HAP-1 (cell line): Measurements from ENCODE around the gene ZNF385B.
"Not testable (repeated sequence)": the region's sequence is repeated elsewhere in the genome, so short reads cannot be mapped to it uniquely, and the experiment has no call there.

Experiments
- DNase-seq, 2 experiments: peaks; one replicate each; pipeline ENCODE4 v3.0.0-alpha.2; 2016 to 2020; ENCODE audit warnings: low spot score in 2 of 2
- H3K27me3 ChIP-seq: fragments of 250-450 bp; sonication (Bioruptor Pico); 2 replicates; pipeline ENCODE4 v1.5.1; 2020; ENCODE audit warnings: low read depth, mild to moderate bottlenecking, moderate library complexity
- H3K36me3 ChIP-seq: fragments of 250-450 bp; sonication (Bioruptor Pico); replicated peaks from 2 replicates; pipeline ENCODE4 v1.5.1; 2020; ENCODE audit warnings: mild to moderate bottlenecking
- H3K4me1 ChIP-seq: fragments of 250-450 bp; sonication (Bioruptor Pico); 2 replicates; pipeline ENCODE4 v1.5.1; 2020; ENCODE audit warnings: mild to moderate bottlenecking
- H3K4me3 ChIP-seq: fragments of 250-450 bp; sonication (Bioruptor Pico); 2 replicates; pipeline ENCODE4 v1.5.1; 2020; ENCODE audit warnings: mild to moderate bottlenecking, moderate library complexity
- H3K9me3 ChIP-seq: fragments of 250-450 bp; sonication (Bioruptor Pico); 2 replicates; pipeline ENCODE4 v1.5.1; 2020; ENCODE audit warnings: mild to moderate bottlenecking, moderate library complexity
- in situ Hi-C: fragments of 300-500 bp; cut with MboI; formaldehyde crosslinking; loops from 3 replicates; pipeline ENCODE4 v1.14.3; 2020; ENCODE audit warnings: low sequenced_read_pairs, inconsistent platforms, mixed read lengths

ZNF385B gene

GRCh38 chr2:179631769-179632385 is 229.5 kb downstream of the ZNF385B start:
- H3K4me1 ChIP-seq, in situ Hi-C loops, H3K4me3 ChIP-seq, H3K27me3 ChIP-seq, H3K36me3 ChIP-seq, DNase-seq, H3K9me3 ChIP-seq: not testable (repeated sequence)

DNA sequence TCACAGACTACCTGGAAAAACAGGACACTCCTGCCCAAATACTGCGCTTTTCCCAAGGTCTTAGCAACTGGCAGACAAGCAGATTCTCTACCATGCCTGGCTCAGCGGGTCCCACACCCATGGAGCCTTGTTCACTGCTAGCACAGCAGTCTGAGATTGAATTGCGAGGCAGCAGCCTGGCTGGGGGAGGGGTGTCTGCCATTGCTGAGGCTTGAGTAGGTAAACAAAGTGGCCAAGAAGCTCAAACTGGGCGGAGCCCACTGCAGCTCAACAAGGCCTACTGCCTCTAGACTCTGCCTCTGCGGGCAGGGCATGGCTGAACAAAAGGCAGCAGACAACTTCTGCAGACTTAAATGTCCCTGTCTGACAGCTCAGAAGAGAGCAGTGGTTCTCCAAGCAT is 231.6 kb downstream of the ZNF385B start:
- in situ Hi-C loops, H3K4me1 ChIP-seq, H3K9me3 ChIP-seq, H3K4me3 ChIP-seq, H3K36me3 ChIP-seq, H3K27me3 ChIP-seq, DNase-seq: not testable (repeated sequence)

- Histone ChIP-seq H3K9me3 (no peaks in the 10 kb centered on the region), H3K36me3 (no peaks in the 10 kb centered on the region; the same call in 1 of the 2 replicates), H3K27me3 (no peaks in the 10 kb centered on the region), H3K4me3 (no peak overlapping the region), H3K4me1 (no peaks in the 10 kb centered on the region)
- in situ Hi-C loops, result no loop called here
- no peak for DNase-seq
Measured at GRCh38 chr2:179626261-179626660, 235.2 kb downstream of the ZNF385B start.

GRCh38 chr2:179622635-179623300 is 238.6 kb downstream of the ZNF385B start:
- DNase-seq, result no peak
- H3K4me3 ChIP-seq, result no peak overlapping the region
- no peaks in the 10 kb centered on the region; the same call in 1 of the 2 replicates for H3K36me3 ChIP-seq
- H3K27me3 ChIP-seq, result no peaks in the 10 kb centered on the region
- in situ Hi-C loops, result no loop called here
- H3K4me1 ChIP-seq, result no peaks in the 10 kb centered on the region
- no peaks in the 10 kb centered on the region for H3K9me3 ChIP-seq

- Histone ChIP-seq H3K36me3 (no peaks in the 10 kb centered on the region; the same call in 1 of the 2 replicates), H3K9me3 (no peaks in the 10 kb centered on the region), H3K4me3 (no peak overlapping the region), H3K4me1 (no peaks in the 10 kb centered on the region), H3K27me3 (no peaks in the 10 kb centered on the region)
- in situ Hi-C loops, result no loop called here
- no peak for DNase-seq
Measured at GRCh38 chr2:179622112-179622511, 239.3 kb downstream of the ZNF385B start.

DNA sequence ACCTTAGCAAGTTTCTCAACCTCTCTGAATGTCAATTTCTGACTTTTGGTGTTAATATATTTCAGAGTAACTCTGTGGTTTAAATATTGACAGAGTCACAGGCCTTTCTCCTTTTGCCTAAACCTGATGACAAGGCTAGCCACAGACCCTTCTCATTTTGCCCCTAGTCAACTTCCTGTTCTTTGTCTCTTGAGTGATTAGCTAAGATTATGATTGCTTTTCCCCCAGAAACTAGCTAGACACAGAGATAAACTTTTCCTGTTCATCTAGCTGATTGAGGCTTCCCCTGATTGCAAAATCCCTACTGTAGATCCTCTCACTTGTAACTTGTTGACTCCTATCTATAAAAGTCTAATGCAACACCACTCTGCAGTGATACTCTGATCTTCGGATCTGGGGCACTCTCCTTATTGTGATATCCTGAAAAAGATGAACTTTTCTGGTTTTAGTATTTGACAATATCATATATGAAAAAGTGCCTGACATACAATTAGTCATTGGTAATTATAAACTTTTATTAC is 241.4 kb downstream of the ZNF385B start:
- no peaks in the 10 kb centered on the region for H3K9me3 ChIP-seq
- no peak overlapping the region for H3K4me3 ChIP-seq
- H3K27me3 ChIP-seq, result no peaks in the 10 kb centered on the region
- no peak for DNase-seq
- no peaks in the 10 kb centered on the region; the same call in 1 of the 2 replicates for H3K36me3 ChIP-seq
- H3K4me1 ChIP-seq, result no peaks in the 10 kb centered on the region
- in situ Hi-C loops, result no loop called here

GRCh38 chr2:179614121-179614520 is 247.3 kb downstream of the ZNF385B start:
- DNase-seq, result no peak
- Histone ChIP-seq H3K36me3 (no peaks in the 10 kb centered on the region; the same call in 1 of the 2 replicates), H3K4me3 (no peak overlapping the region), H3K9me3 (no peaks in the 10 kb centered on the region), H3K27me3 (no peaks in the 10 kb centered on the region), H3K4me1 (peaks cover under 1% of the 10 kb centered on the region)
- in situ Hi-C loops, result no loop called here

DNA sequence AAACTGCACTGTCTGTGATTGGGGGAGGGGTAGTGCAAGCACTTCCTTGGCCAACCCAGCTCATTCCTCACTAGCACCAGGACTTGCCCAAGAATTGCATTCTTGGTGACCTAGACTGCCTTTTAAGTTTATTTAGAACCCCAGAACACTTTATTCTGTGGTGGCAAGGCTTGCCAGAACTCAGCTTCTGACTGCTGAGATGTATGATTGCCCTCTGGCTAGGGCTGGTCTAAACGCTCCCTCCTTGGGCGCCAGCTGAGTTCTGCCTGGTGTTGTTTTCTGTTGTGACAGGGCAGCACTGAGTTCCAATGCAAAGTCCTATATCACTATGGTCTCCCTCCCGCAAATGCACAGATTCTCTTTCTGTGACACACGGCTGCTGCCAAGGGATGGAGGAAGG is 247.7 kb downstream of the ZNF385B start:
- Histone ChIP-seq H3K4me1 (peaks cover 4% of the 10 kb centered on the region), H3K4me3 (no peak overlapping the region), H3K36me3 (no peaks in the 10 kb centered on the region; the same call in 1 of the 2 replicates), H3K9me3 (no peaks in the 10 kb centered on the region), H3K27me3 (no peaks in the 10 kb centered on the region)
- no peak for DNase-seq
- in situ Hi-C loops, result no loop called here

DNA sequence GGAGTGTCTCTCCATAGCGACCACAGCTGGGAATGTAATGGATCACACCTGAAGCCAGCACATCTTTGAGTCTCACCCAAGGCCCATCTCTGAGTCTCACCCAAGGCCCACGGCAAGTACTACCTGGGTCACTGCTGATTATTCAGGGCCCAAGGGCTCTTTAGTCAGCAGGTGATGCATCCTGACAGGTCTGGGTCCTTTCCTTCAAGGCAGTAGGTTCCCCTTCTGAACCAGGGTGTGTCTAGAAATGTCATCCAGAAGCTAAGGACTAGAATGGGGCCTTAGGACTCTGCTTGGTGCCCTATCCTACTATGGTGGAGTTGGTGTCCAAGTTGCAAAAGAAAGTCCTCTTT is 248.1 kb downstream of the ZNF385B start:
- in situ Hi-C loops, result no loop called here
- Histone ChIP-seq H3K4me1 (peaks cover 9% of the 10 kb centered on the region), H3K36me3 (no peaks in the 10 kb centered on the region), H3K9me3 (no peaks in the 10 kb centered on the region), H3K27me3 (no peaks in the 10 kb centered on the region), H3K4me3 (no peak overlapping the region)
- no peak for DNase-seq

- no peaks in the 10 kb centered on the region for H3K9me3 ChIP-seq
- H3K36me3 ChIP-seq, result no peaks in the 10 kb centered on the region
- in situ Hi-C loops, result no loop called here
- H3K4me1 ChIP-seq, result peaks cover 11% of the 10 kb centered on the region
- no peak for DNase-seq
- H3K27me3 ChIP-seq, result no peaks in the 10 kb centered on the region
- no peak overlapping the region for H3K4me3 ChIP-seq
Measured at GRCh38 chr2:179612591-179613298, 248.7 kb downstream of the ZNF385B start.

DNA sequence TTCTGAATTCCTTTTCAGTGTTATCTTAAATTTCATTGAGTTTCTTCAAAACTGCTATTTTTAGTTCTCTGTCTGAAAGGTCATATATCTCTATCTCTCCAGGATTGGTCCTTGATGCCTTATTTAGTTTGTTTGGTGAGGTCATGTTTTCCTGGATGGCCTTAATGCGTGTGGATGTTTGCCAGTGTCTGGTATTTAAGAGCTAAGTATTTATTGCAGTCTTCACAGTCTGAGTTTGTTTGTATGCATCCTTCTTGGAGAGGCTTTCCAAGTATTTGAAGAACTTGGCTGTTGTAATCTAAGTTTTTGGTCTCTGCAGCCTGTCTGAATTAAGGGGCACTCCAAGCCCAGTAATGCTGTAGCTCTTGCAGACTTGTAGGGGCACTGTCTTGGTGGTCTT is 249.3 kb downstream of the ZNF385B start:
- H3K27me3 ChIP-seq, result no peaks in the 10 kb centered on the region
- H3K4me3 ChIP-seq, result no peak overlapping the region
- in situ Hi-C loops, result no loop called here
- no peak for DNase-seq
- H3K9me3 ChIP-seq, result no peaks in the 10 kb centered on the region
- H3K4me1 ChIP-seq, result peaks cover 11% of the 10 kb centered on the region
- H3K36me3 ChIP-seq, result no peaks in the 10 kb centered on the region

- no peaks in the 10 kb centered on the region for H3K27me3 ChIP-seq
Measured at GRCh38 chr2:179606141-179606540, 255.3 kb downstream of the ZNF385B start.

GRCh38 chr2:179605341-179605740 is 256.1 kb downstream of the ZNF385B start:
- Histone ChIP-seq H3K4me1 (peaks cover 17% of the 10 kb centered on the region), H3K36me3 (no peaks in the 10 kb centered on the region), H3K9me3 (no peaks in the 10 kb centered on the region), H3K4me3 (no peak overlapping the region), H3K27me3 (no peaks in the 10 kb centered on the region)
- no peak for DNase-seq
- in situ Hi-C loops, result no loop called here

More at GRCh38 chr2:179606141-179606540, 255.3 kb downstream of the ZNF385B start:
- Histone ChIP-seq H3K4me1 (peaks cover 17% of the 10 kb centered on the region), H3K9me3 (no peaks in the 10 kb centered on the region), H3K36me3 (no peaks in the 10 kb centered on the region), H3K4me3 (no peak overlapping the region)
- DNase-seq, result no peak
- in situ Hi-C loops, result no loop called here

- H3K9me3 ChIP-seq, result no peaks in the 10 kb centered on the region
- no peak overlapping the region for H3K4me3 ChIP-seq
- no peaks in the 10 kb centered on the region for H3K36me3 ChIP-seq
- H3K27me3 ChIP-seq, result no peaks in the 10 kb centered on the region
- H3K4me1 ChIP-seq, result peaks cover 17% of the 10 kb centered on the region
- no peak for DNase-seq
- in situ Hi-C loops, result no loop called here
Measured at GRCh38 chr2:179604598-179604997, 256.8 kb downstream of the ZNF385B start.
